ENCODE results near the gene PAGE2B.
A peak's percentile ranks its signal among the peaks of the same experiment; 100 is the strongest.
"Not testable (repeated sequence)": the region's sequence is repeated elsewhere in the genome, so short reads cannot be mapped to it uniquely, and the experiment has no call there.

The PAGE2B gene

DNA sequence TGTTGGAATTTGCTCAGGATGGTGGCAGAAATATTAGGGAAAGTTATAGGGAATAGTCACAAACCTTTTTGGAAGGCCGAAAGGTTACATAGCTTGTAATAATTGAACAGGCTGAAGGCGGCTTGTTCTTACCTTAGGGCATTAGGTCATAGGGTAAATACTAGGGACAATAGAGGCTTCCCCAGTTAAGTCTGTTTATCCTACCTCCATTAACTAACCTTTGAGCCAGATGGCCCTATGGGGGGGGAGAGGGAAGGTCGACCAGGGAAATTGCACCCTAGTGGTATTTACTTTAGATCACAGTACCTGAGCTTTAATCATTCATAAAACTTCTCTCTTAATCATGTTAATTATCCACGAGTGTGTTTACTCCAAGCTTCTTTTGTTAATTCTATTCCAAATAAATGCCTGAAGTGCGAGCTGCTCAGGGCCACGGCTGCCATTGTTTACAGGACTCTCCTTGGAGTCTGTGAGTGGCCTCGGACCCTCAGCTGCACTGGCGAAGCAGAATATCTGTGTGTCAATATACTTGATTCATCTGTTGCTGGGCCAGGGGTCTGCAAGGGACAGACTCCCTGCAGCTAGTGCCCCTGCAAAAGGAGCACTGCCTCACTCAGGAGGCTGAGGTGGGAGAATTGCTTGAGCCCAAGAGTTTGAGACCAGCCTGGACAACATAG, 36.9 kb downstream of the PAGE2B start:
- peak in 2 of 3 experiments; percentile 50 to 87 for DNase-seq

DNA sequence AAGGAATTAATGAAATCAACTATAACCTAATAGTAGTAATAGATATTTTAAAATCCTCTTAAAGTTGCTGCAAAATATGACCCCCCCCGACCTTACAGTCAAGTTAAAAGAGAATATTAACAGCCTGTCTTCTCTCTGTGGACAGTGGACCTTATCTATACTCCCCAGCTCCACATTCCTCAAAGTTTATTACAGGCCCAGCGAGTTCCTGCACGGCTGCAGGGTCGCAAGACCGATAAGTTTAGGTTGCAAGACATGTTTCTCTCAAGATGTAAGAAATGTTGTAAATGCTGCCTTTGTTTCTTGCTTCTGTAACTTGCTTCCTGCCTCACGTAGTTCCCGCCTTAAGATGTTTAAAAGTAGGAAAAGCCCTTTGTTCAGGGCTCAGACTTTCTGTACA, 41.8 kb downstream of the PAGE2B start:
- not testable (repeated sequence) for DNase-seq

DNA sequence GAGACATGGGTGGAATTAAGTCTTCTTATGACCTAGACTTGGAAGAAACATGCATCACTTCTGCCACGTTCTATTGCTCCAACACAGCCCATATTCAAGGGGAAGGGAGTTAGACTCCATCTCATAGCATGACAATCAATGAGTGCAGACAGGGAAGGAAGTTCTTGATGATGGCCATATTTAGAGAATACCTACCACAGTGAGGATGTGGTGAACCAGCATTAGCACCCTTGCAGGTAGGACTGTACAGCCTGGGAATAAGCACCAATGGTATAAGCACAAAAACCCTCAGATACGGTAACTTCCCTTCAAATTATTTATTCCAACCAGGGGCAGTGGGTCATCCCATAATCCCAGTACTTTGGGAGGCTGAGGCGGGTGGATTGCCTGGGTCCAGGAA, 43.7 kb downstream of the PAGE2B start:
- no peak for DNase-seq

DNA sequence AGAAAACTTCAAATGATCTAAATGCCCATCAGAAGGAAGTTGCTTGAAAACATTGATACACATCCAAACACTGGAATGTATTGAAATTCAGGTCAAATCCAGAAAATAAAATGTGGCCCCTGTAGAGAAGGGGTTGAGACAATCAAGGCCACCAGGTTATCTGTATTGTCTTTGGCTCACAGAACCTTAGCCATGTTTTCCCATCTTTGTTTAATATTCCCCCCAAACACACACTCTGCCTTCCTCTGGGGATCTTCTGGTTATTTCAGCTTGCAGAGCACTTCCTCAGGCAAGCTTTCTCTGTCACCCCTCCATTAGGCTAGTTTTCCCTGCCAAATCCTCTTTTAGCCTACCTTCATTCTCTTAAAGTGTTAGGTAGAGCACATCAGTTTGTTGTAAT, 44.4 kb downstream of the PAGE2B start:
- no peak for DNase-seq

DNA sequence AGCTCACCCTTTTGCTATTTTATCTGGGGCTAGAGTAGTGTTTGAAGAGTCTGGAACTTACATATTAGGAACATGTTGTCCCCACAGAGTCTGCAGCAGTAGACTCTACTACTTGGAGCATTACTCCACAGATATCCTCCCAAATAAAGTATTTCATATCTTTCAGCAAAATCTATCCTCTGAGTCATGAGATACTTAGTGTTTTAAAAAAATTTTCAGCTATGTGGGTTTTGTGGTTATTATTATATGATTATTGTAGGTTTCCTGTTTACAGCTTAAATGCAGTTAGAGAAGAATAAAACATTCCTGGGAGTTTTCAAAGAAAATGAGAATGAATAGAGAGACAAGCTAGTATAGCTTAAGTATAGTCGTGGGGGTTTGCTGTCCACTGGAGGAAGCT, 44.9 kb downstream of the PAGE2B start:
- no peak for DNase-seq

DNA sequence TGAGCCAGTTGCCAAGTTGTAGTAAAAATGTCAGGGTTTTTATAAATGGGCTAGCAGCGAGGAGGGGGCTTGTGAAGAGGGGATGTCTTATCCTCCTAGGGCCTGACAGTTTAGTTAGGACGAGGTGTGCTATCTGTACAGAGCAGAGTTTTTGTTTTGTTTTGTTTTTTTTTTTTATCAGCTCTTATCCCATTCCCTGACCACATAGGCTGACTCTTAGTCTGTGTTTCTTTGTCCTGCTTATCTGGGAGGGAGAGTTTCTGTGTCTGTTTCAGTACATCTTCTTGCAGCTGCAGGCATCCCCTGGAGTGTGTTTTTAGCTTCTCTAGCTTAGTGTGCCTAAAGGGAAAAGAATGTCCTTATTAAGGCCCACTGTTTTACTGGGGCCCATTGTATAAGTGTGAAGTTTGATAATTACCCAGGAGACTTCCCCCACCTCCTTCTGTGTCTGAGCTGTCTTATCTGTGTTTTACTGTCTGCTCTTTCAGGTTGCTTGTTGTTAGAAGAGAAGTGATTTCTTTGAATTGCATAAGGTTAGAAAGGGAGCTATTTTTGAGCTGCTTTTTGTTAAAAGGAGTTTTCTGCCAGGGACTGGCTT, 46.0 kb downstream of the PAGE2B start:
- DNase-seq = no peak

DNA sequence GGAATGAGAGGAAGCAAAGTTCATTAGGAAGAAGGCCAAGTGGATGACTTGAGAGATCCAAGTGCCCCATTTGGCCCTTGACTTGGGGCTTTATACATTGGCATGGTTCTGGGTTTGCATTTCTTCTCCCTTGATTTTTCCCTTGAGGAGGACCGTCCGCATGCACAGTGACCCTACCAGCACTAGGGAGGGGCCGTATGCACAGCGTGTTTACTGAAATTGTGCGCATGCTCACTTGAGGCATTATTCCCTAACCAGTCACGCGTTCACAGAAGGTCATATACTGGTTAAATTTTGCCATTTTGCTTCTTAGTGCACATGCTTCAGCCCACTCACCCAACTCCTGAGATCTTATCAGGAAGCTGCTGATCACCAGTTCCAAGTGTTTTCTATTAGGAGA, 49.1 kb downstream of the PAGE2B start:
- no peak for DNase-seq

DNA sequence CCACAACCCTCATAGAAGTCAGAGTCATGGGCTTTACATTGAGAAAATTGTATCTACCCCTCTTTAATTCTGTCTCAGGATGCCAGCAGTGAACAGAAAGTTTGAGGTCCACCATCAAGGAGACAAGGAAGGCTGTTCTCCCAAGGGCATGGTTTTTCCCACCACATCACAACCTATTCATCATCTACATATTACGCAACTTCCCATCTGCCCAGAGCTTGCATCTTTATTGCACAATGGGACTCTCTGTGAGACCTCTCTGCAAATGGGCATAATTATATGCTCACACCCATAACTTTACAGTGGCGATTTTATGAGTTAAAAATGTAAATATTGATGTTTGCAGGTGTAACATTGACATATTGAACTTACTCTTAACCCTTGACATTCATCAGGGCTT, 52.9 kb downstream of the PAGE2B start:
- peak in 2 of 3 experiments; percentile 3 to 32 for DNase-seq
